K562 (cell line): ENCODE measurements around the gene CTRB1. TPM values are rescaled to one million over a fixed set of nuclear protein-coding genes. Genes with fewer than 3 reads are reported as not detected.

Experiments
- ATAC-seq: fragments of 200-7000 bp; cut with Tn5 transposase; 3 replicates; pipeline ENCODE4 v1.9.1; 2020; ENCODE audit warnings: moderate library complexity
- BruUV-seq: library from RNA; stranded (reverse); fragments of 400-500 nt; replicated peaks from 2 replicates; lab custom pipeline; 2021; lab: Mats Ljungman, UMichigan
- CTCF ChIA-PET: fragments of 300-600 bp; formaldehyde crosslinking; extraction: SDS; loops from one replicate; lab custom pipeline; 2021; ENCODE audit warnings: low intra/inter-chr PET ratio; lab: Yijun Ruan, JAX
- POLR2A ChIA-PET: fragments of 300-600, 350-650 bp; sonication (Branson Sonifier 250); formaldehyde crosslinking; extraction: SDS; loops from one replicate; lab custom pipeline; 2021; ENCODE audit warnings: antibody characterized with exemption, inconsistent platforms; lab: Yijun Ruan, JAX
- DNase-seq, 4 experiments: peaks; one replicate each; pipeline versions ENCODE4 v3.0.0 to v3.0.0-alpha.2; 2011 to 2018; ENCODE audit warnings: low spot score in 3 of 4, mixed read lengths in 3 of 4; ENCODE audit errors: extremely low read depth in 1 of 4
- FAIRE-seq: peaks from 2 replicates; lab custom pipeline; 2011; peaks lifted over from hg19 to GRCh38; lab: Jason Lieb, UNC
- H2AFZ ChIP-seq: 2 replicates; pipeline ENCODE4 v1.6.0; 2011; ENCODE audit warnings: low read depth, low read length, control low read depth, inconsistent platforms
- H3K27ac ChIP-seq: fragments of 200-600 bp; 3 replicates; pipeline ENCODE4 v1.8.0; 2011; ENCODE audit warnings: low read depth, mild to moderate bottlenecking, control low read depth, inconsistent platforms, low read length, moderate library complexity, mixed read lengths; ENCODE audit errors: extremely low read depth
- H3K27me3 ChIP-seq, 2 experiments: fragments of 300-600 bp in 1 of 2; 2 replicates in 1 of 2; 3 replicates in 1 of 2; pipeline versions ENCODE4 v1.6.0 to v1.8.0; 2011; ENCODE audit warnings: inconsistent platforms in 2 of 2, low read length in 2 of 2, mild to moderate bottlenecking in 1 of 2, mixed read lengths in 1 of 2, moderate library complexity in 1 of 2; ENCODE audit not compliant: control insufficient read depth in 2 of 2, insufficient read depth in 2 of 2
- H3K36me3 ChIP-seq: fragments of 300-600 bp; 3 replicates; pipeline ENCODE4 v1.8.0; 2011; ENCODE audit warnings: mild to moderate bottlenecking, low read length, inconsistent platforms; ENCODE audit not compliant: control insufficient read depth, insufficient read depth
- H3K4me1 ChIP-seq, 2 experiments: fragments of 200-600 bp in 1 of 2; replicated peaks in 1 of 2; 2 replicates in 1 of 2; 3 replicates in 1 of 2; pipeline versions ENCODE4 v1.5.1 to v1.8.0; 2011; ENCODE audit warnings: inconsistent platforms in 2 of 2, low read length in 2 of 2, mild to moderate bottlenecking in 1 of 2, mixed read lengths in 1 of 2, moderate library complexity in 1 of 2; ENCODE audit not compliant: control insufficient read depth in 2 of 2, insufficient read depth in 2 of 2
- H3K4me2 ChIP-seq: 2 replicates; pipeline ENCODE4 v1.6.1; 2011; ENCODE audit warnings: low read length, control low read depth, inconsistent platforms, mixed read lengths; ENCODE audit not compliant: insufficient read depth
- H3K4me3 ChIP-seq: fragments of 200-600 bp; sonication (generic), shearing (Covaris generic); 2 replicates; pipeline ENCODE4 v1.5.1; 2016; ENCODE audit warnings: control low read depth, inconsistent platforms
- H3K79me2 ChIP-seq: fragments of 200-600 bp; 3 replicates; pipeline ENCODE4 v1.8.0; 2011; ENCODE audit warnings: low read length, inconsistent platforms; ENCODE audit not compliant: control insufficient read depth, insufficient read depth
- H3K9ac ChIP-seq, 2 experiments: 2 replicates each; pipeline versions ENCODE4 v1.6.0 to v1.6.1; 2011; ENCODE audit warnings: low read depth in 2 of 2, low read length in 2 of 2, control low read depth in 1 of 2, inconsistent platforms in 1 of 2, mild to moderate bottlenecking in 1 of 2, mixed read lengths in 1 of 2; ENCODE audit not compliant: insufficient read depth in 1 of 2
- H3K9me1 ChIP-seq: one replicate; pipeline ENCODE4 v1.6.0; 2011; ENCODE audit warnings: inconsistent platforms, mild to moderate bottlenecking, low read length, moderate library complexity; ENCODE audit not compliant: control insufficient read depth, insufficient read depth
- H3K9me3 ChIP-seq: replicated peaks from 2 replicates; pipeline ENCODE4 v1.5.1; 2011; ENCODE audit warnings: low read depth, low read length, inconsistent platforms; ENCODE audit not compliant: control insufficient read depth, insufficient read depth
- H4K20me1 ChIP-seq: replicated peaks from 2 replicates; pipeline ENCODE4 v1.6.1; 2011; ENCODE audit warnings: low read length, inconsistent platforms, mixed read lengths; ENCODE audit not compliant: control insufficient read depth, insufficient read depth
- CBX1 ChIP-seq: sonication (generic); IDR thresholded peaks from 2 replicates; pipeline ENCODE4 v1.6.1; 2016; ENCODE audit warnings: antibody characterized with exemption, low read depth, mild to moderate bottlenecking
- HOXB6 ChIP-seq: fragments of 250-450 bp; sonication (Bioruptor Pico); IDR thresholded peaks from 2 replicates; pipeline ENCODE4 v1.5.1; 2022; ENCODE audit warnings: mild to moderate bottlenecking, borderline replicate concordance
- KHSRP ChIP-seq: fragments of 450-650 bp; IDR thresholded peaks from 2 replicates; pipeline ENCODE4 v1.6.1; 2017
- MEF2A ChIP-seq: IDR thresholded peaks from 2 replicates; pipeline ENCODE4 v1.6.1; 2011; ENCODE audit warnings: low read depth, mild to moderate bottlenecking, low read length, moderate library complexity; ENCODE audit not compliant: control insufficient read depth
- PHB ChIP-seq: fragments of 250-450 bp; sonication (Bioruptor Pico); IDR thresholded peaks from 2 replicates; pipeline ENCODE4 v1.5.0; 2021
- POLR2B ChIP-seq: fragments of 450-650 bp; IDR thresholded peaks from 2 replicates; pipeline ENCODE4 v1.6.1; 2018; ENCODE audit warnings: low read depth; ENCODE audit not compliant: partially characterized antibody
- TFAM ChIP-seq: fragments of 250-450 bp; sonication (Bioruptor Pico); conservative IDR thresholded peaks from 2 replicates; pipeline ENCODE4 v1.5.0; 2021; ENCODE audit warnings: mild to moderate bottlenecking, moderate library complexity
- TFAP4 ChIP-seq: sonication (generic); formaldehyde crosslinking; IDR thresholded peaks from 2 replicates; pipeline ENCODE4 v1.8.0; 2022; ENCODE audit warnings: missing genetic modification reagents, mild to moderate bottlenecking, moderate library complexity, borderline replicate concordance
- ZBTB7A ChIP-seq: IDR thresholded peaks from 2 replicates; pipeline ENCODE4 v1.6.1; 2011; ENCODE audit warnings: low read depth, mild to moderate bottlenecking, low read length, moderate library complexity, borderline replicate concordance; ENCODE audit not compliant: control insufficient read depth
- ZNF830 ChIP-seq: fragments of 250-450 bp; sonication (Bioruptor Pico); IDR thresholded peaks from 2 replicates; pipeline ENCODE4 v1.5.0; 2021; ENCODE audit warnings: mild to moderate bottlenecking
- WGBS: fragments of 100-300 bp; shearing (Covaris generic); methylation state at CpG from one replicate; pipeline ENCODE4 v1.1.6; 2016; ENCODE audit warnings: low coverage, mixed read lengths; ENCODE audit not compliant: insufficient coverage; ENCODE audit errors: missing lambda C conversion rate; 5-methylcytosine and 5-hydroxymethylcytosine counted together
- in situ Hi-C: fragments of 300-500 bp; cut with MboI; formaldehyde crosslinking; loops from 4 replicates; pipeline ENCODE4 v1.15.0; 2018; ENCODE audit warnings: inconsistent platforms, mixed read lengths
- intact Hi-C: fragments of 100-400 bp; cut with micrococcal nuclease; formaldehyde crosslinking; loops from 2 replicates; pipeline ENCODE4 v1.14.2; 2022
- polyA plus RNA-seq, 8 experiments: library from polyadenylated mRNA; depleted of rRNA in 4 of 8; stranded (reverse) in 5 of 8; unstranded in 3 of 8; fragments of >200 nt; fragmentation: Nextera tagmentation in 2 of 8; fragmentation: Illumina TruSeq in 1 of 8; extraction: Ambion mirVana in 2 of 8; extraction: Trizol in 1 of 8; gene quantifications; 2 replicates each; pipeline versions ENCODE4 v1.2.1 to v1.2.3, GENCODE V29; 2011 to 2014; ENCODE audit warnings: inconsistent platforms in 1 of 8, missing spikeins in 1 of 8
- total RNA-seq, 7 experiments: library from RNA; depleted of rRNA in 6 of 7; stranded (reverse); fragments of >200 nt in 6 of 7; fragmentation: Illumina TruSeq in 2 of 7; extraction: Trizol in 2 of 7; gene quantifications; 2 replicates each; pipeline versions ENCODE4 v1.2.1 to v1.2.3, GENCODE V29; 2011 to 2021; ENCODE audit warnings: low replicate concordance in 1 of 7

CTRB1 gene
- total and polyA plus RNA-seq, 9 of the 15 experiments (the other 6 are each of a cell fraction or from before 2014, with no cell fraction given), result 2.3 TPM; not detected in 8

GRCh38 chr16:75193265-75193650 lies 25.5 kb upstream of the CTRB1 start:
- DNase-seq, result no peak

More at GRCh38 chr16:75193265-75193650, 25.5 kb upstream of the CTRB1 start:
- Histone ChIP-seq H3K4me2 (no peak overlapping the region), H4K20me1 (no peaks in the 10 kb centered on the region), H3K79me2 (no peaks in the 10 kb centered on the region), H3K27ac (no peak overlapping the region), H2AFZ (no peak overlapping the region), H3K9ac (no peak overlapping the region), H3K9me3 (no peaks in the 10 kb centered on the region), H3K4me3 (no peak overlapping the region), H3K27me3 (peaks cover 60 to 72% of the 10 kb centered on the region in 2 experiments), H3K4me1 (peaks cover 0 to 7% of the 10 kb centered on the region in 2 experiments; a peak in 3 of 5 replicates), H3K9me1 (no peaks in the 10 kb centered on the region), H3K36me3 (no peaks in the 10 kb centered on the region)
- no TSS peak for BruUV-seq
- WGBS, result 29% methylated on average over 4 of the region's 4 CpGs
- intact Hi-C loops (no loop called here), in situ Hi-C loops (no loop called here)
- no peak for FAIRE-seq
- TF ChIP-seq POLR2B, result no peak
- TF ChIP-seq HOXB6 (CRISPR knock-in tag), result no peak
- no peak for TF ChIP-seq ZBTB7A
- TF ChIP-seq TFAP4 (CRISPR knock-in tag), result no peak
- no peak for TF ChIP-seq PHB (CRISPR knock-in tag)
- TF ChIP-seq ZNF830, result no peak
- TF ChIP-seq KHSRP, result no peak
- no peak for TF ChIP-seq TFAM (CRISPR knock-in tag)
- no peak for TF ChIP-seq MEF2A
- no peak for TF ChIP-seq CBX1
- ChIA-PET POLR2A (no interaction called here), CTCF (no interaction called here)
- no peak for ATAC-seq
